ENCODE measurements around the gene LRCH1.

The LRCH1 gene

DNA sequence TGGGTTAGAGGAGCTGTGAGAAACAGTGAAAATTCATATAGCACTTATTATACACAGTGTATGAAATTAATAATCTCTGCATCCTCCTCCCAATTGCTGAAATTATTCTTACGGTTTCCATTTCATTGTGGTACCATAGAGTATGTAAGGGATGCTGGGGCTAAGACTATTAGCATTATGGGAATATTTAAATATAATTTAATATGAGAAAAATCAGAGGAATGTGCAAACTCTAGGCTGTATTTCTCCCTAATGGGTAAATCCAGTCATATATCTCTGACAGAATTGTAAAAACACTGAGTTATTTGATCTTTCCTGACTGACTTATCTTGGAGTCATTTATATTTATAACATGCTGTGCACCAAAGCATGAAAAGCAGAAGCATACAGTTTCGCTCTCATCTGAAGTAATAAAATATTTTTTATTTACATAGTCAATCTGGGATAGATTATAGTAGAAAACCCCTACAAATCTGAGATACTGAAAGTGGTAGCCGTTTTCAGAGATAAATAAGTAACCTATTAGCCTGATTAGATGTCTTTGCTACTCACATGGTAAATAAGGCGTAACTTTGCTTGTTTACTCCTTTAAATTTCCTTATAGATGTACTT is 34.9 kb downstream of the LRCH1 start:
- no peak for ATAC-seq

DNA sequence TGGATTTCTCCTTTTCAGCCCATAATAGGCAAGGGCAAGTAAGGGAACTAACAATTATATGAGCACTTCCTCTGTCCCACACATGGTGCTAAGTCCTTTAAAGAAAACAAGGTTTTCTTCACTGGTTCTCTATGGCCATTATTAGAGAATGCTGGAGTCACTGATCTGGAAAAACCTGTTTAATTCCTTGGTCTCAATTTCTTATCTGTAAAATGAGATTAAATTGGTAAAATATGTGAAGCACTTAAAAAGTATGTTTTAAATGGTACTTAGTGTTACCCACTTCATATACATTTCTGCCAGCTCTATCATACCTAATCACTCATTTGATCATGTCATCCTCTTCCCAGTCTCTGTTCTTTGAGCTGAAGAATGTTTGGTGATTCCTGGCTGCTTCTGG is 39.4 kb downstream of the LRCH1 start:
- Mint-ChIP-seq H3K4me1 (peaks cover 21% of the 10 kb centered on the region), H3K36me3 (no peaks in the 10 kb centered on the region), H3K27ac (no peak overlapping the region), H3K9me3 (no peaks in the 10 kb centered on the region), H3K4me3 (no peak overlapping the region)
- ATAC-seq (no peak), DNase-seq (ENCODE audit: low spot score in 2 of 2) (no peak)

More for the DNA sequence above, 34.9 kb downstream of the LRCH1 start:
- no peaks in the 10 kb centered on the region for H3K36me3 Mint-ChIP-seq
- DNase-seq (ENCODE audit: low spot score in 2 of 2) = no peak
- H3K4me3 Mint-ChIP-seq = no peak overlapping the region
- H3K4me1 Mint-ChIP-seq = peaks cover 25% of the 10 kb centered on the region
- H3K9me3 Mint-ChIP-seq = no peaks in the 10 kb centered on the region
- no peak overlapping the region for H3K27ac Mint-ChIP-seq

DNA sequence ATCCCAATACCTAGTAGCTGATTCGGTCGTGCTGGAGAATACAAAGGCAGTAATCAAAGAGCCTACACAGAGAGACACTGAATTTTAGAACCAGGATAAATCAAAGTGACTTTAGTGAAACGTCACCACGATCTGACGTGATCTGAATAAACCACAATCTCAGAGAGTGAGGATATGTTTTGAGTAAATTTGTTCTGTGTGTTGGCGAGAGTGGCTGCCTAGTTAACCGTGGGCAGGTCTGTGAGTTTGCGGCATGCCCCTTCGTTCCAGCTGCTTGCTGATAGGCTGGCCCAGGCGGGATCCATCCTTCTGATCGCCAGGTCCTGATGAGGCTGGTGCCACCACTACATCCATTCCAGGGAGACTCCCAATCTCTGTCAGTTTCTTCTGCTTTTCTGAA is 40.4 kb downstream of the LRCH1 start:
- Mint-ChIP-seq H3K4me1 (peaks cover 27% of the 10 kb centered on the region), H3K9me3 (no peaks in the 10 kb centered on the region), H3K27ac (peak overlapping the region; percentile 18), H3K4me3 (peak overlapping the region; percentile 32), H3K36me3 (no peaks in the 10 kb centered on the region)
- DNase-seq (ENCODE audit: low spot score in 2 of 2) = peak; percentile 21 to 68
- peak; percentile 99 for ATAC-seq

DNA sequence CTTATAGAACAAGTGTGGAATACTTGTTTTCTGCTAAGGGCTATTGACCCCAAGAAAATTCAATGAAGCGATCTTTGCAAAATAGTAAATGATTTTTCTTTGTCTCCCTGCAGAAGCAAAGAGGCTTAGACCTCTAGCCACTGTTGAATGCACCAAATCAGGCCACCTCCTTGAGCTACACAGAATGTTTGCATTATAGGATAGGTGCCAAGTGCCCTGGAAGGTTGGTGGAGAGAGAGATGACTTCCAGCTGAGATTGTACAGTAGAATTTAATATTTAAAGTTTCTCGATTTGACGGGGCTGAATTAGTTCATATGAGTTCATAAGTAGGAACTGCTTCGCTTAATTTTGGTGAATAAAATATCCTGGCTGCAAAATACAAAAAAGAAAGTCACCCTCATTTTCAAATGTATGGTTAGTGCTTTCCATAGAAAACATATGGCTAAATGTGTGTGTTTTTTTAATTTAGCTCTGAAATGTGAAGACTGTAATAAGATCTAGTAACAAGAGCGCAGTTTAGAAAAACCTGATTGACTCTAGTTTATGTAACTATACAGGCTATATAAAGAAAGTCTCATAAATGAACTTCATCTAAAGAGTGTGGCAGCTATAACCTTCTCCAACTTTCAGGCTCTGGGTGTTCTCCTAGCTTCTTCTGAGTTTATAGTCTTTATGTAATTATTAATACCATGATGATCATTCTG is 41.6 kb downstream of the LRCH1 start:
- Mint-ChIP-seq H3K4me1 (peaks cover 36% of the 10 kb centered on the region), H3K9me3 (no peaks in the 10 kb centered on the region), H3K27ac (no peak overlapping the region), H3K36me3 (no peaks in the 10 kb centered on the region), H3K4me3 (no peak overlapping the region)
- DNase-seq (ENCODE audit: low spot score in 2 of 2) (no peak), ATAC-seq (no peak)

DNA sequence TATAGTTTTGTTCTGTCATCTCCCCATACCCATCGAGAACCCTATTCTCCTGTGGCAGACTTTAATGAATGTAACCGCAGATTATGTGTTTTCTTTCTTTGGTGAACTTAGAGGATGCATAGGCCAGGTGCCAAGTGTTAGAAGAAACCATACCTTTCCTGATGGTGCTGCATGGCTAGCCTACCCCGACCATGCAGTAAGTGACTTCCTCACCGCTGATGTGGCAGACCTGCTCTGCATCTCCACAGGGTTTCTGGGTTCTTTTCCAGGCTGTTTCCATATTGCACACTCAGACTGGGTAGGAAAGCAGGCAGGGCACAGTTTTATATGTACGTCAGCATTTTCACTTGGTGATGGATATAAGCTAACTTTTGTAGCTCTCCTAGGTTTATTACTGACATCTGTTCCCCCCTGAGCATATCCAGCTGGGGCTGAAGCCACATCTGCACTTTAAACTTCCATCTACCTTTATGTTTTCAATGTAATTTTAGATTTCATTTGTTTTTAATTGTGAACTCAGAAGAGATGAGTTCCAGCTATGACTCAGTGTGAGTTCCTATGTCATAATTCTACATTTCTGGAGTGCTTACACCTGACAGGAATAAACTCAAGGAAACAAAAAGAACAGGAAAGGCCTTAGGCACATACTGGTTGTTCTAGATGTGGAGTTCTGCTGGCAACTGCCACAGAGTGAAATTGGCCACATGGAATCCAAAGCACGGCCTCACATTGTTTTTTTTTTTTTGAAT is 42.3 kb downstream of the LRCH1 start:
- no peak overlapping the region for H3K4me3 Mint-ChIP-seq
- no peak for DNase-seq (ENCODE audit: low spot score in 2 of 2)
- H3K4me1 Mint-ChIP-seq = peaks cover 40% of the 10 kb centered on the region
- H3K36me3 Mint-ChIP-seq = no peaks in the 10 kb centered on the region
- ATAC-seq = no peak
- H3K9me3 Mint-ChIP-seq = no peaks in the 10 kb centered on the region
- H3K27ac Mint-ChIP-seq = no peak overlapping the region

DNA sequence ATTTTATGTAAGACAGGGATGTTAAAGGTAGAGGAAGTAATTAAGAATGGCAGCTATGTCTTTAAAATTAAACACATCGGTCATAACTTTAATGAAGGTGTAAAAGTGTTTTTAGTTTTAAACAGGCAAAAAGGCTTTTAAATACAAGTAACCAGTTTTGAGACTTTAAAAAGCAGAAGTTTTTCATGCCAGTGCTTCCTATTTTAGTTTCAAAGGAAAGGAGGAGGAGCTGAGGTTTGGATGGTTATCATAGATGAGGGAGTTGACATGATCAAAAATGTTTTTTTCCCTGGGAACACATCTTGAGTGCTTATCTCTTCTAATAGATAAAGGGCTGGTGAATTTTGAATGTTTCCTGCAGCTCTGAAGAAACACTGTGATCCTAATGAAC is 42.9 kb downstream of the LRCH1 start:
- Mint-ChIP-seq H3K36me3 (no peaks in the 10 kb centered on the region), H3K27ac (no peak overlapping the region), H3K4me3 (no peak overlapping the region), H3K9me3 (no peaks in the 10 kb centered on the region), H3K4me1 (peaks cover 46% of the 10 kb centered on the region)
- ATAC-seq (no peak), DNase-seq (ENCODE audit: low spot score in 2 of 2) (no peak)

DNA sequence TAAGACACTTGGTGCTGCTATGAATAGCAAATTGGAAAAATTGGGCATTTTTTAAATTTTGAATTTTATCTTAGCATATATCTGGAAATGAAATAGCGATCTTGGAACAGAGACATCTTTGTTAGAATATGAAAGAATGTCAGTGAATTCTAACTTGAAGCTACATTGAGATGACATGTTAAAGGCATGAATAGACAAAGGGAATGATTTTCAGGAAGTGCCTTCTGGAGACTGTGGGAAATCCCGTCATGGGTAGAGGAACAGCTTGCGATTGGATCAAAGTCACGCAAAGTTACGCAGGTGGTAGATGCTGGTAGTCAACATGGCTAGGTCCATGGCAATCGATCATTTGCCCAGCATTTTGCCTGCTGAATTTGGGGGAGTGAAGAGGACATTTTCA is 43.5 kb downstream of the LRCH1 start:
- no peak for DNase-seq (ENCODE audit: low spot score in 2 of 2)
- Mint-ChIP-seq H3K4me3 (no peak overlapping the region), H3K36me3 (no peaks in the 10 kb centered on the region), H3K27ac (no peak overlapping the region), H3K9me3 (no peaks in the 10 kb centered on the region), H3K4me1 (peaks cover 52% of the 10 kb centered on the region)
- ATAC-seq = no peak

DNA sequence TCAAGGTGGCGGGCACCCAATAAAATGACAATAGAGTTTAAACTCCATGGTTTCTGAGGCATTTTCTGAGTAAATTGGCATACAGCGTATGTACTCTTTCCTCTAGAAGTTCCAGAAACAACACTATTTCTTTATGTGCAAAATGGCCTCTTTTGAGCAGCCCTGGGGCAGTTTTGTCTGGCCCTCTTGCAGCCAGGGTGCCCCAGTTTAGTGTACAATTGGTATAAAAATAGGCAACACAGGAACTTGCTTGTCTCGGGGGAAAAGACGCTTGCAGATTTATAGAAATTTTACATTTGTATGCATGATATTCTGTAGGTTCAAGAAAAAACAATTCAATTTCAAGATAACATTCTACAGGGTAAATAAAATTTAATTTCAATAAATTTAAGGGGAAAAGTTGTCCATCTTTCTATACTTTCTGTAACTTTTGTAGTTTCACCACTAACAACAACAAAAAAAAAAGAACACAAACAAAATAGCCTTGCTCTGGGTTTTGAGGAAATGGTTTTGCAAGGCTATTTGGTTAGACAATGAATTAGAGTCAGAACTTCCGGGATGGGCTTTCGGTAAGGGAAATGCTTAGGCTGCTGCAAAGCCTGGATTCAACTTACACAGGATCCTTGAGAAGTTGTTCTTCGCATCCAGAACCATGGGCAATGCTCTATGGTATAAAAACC is 45.3 kb downstream of the LRCH1 start:
- no peak for ATAC-seq
- H3K27ac Mint-ChIP-seq = no peak overlapping the region

DNA sequence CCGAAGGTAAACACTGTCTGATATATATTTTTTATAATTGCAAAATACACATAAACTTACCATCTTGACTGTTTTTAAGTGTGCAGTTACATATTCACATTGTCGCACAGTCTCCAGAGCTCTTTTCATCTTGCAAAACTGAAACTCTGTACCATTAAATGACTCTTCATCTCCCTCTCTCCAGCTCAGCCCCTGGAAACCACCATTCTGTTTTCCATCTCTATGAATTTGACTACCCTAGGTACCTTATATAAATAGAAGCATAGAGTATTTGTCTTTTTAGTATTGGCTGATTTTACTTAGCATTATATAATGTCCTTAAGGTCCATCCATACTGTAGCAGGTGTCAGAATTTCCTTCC is 45.8 kb downstream of the LRCH1 start:
- H3K27ac Mint-ChIP-seq = no peak overlapping the region
- no peak for DNase-seq (ENCODE audit: low spot score in 2 of 2)
- H3K36me3 Mint-ChIP-seq = no peaks in the 10 kb centered on the region
- peak; percentile 76 for ATAC-seq
- H3K4me3 Mint-ChIP-seq = no peak overlapping the region
- no peaks in the 10 kb centered on the region for H3K9me3 Mint-ChIP-seq
- peaks cover 40% of the 10 kb centered on the region for H3K4me1 Mint-ChIP-seq

More for the DNA sequence above, 45.3 kb downstream of the LRCH1 start:
- Mint-ChIP-seq H3K4me1 (peaks cover 46% of the 10 kb centered on the region), H3K36me3 (no peaks in the 10 kb centered on the region), H3K4me3 (no peak overlapping the region), H3K9me3 (no peaks in the 10 kb centered on the region)
- no peak for DNase-seq (ENCODE audit: low spot score in 2 of 2)

DNA sequence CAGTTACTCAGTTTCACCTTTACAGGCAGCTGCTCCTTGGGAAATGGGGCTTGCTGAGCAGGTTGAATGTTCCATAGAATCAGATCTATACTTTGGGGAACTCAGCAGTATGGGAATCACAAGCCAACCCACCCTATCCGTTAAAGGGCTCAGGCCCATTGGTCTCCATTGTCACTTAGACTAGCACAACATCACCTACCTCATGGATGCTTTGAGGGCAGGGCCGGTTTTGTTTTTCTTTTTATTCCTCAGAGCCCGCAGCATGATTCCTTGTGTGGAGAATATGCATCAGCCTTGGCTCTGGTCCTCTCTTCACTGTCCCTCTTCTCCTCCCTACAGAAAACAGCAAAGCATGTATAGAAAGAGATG is 48.0 kb downstream of the LRCH1 start:
- H3K9me3 Mint-ChIP-seq = no peaks in the 10 kb centered on the region
- ATAC-seq (no peak), DNase-seq (ENCODE audit: low spot score in 2 of 2) (no peak)
- no peak overlapping the region for H3K4me3 Mint-ChIP-seq
- no peaks in the 10 kb centered on the region for H3K36me3 Mint-ChIP-seq
- H3K27ac Mint-ChIP-seq = no peak overlapping the region
- H3K4me1 Mint-ChIP-seq = peaks cover 42% of the 10 kb centered on the region

DNA sequence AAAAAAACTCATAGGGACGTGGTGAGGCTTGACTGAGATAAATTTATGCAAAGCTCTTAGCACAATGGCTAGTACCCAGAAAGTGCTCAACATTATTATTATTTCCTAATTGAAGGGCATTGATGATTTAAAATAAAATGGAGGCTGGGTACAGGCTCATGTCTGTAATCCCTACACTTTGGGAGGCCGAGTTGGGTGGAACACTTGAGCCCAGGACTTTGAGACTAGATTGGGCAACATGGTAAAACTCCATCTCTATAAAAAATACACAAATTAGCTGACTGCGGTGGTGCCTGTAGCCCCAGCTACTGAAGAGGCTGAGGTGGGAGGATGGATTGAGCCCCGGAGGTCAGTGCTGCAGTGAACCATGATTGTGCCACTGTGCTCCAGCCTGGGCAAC is 49.6 kb downstream of the LRCH1 start:
- H3K4me1 Mint-ChIP-seq = peaks cover 58% of the 10 kb centered on the region
- no peaks in the 10 kb centered on the region for H3K36me3 Mint-ChIP-seq
- no peak overlapping the region for H3K27ac Mint-ChIP-seq
- no peaks in the 10 kb centered on the region for H3K9me3 Mint-ChIP-seq
- DNase-seq (ENCODE audit: low spot score in 2 of 2) (no peak), ATAC-seq (no peak)
- H3K4me3 Mint-ChIP-seq = no peak overlapping the region

DNA sequence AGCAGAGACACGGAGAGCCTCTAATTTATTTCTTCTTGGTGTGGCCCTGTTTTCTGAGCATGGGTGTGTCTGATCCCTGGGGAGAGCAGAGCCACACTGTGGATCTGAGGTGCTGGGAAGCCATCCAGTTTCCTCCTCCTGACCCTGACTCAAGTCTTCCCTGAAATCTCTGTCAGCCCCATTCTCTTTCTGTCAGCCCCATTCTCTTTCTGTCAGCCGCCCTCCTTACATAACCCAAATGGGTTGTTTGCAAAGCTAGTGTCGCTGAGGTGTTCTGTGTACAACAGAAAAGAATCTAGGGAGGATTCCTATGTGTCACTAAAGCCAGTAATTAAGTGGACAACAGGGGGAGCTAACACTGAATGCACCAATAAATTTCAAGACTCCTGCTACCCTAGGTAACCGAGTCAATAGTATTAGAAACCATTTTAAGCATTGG is 50.2 kb downstream of the LRCH1 start:
- no peak overlapping the region for H3K27ac Mint-ChIP-seq
- no peak for ATAC-seq
- no peaks in the 10 kb centered on the region for H3K9me3 Mint-ChIP-seq

DNA sequence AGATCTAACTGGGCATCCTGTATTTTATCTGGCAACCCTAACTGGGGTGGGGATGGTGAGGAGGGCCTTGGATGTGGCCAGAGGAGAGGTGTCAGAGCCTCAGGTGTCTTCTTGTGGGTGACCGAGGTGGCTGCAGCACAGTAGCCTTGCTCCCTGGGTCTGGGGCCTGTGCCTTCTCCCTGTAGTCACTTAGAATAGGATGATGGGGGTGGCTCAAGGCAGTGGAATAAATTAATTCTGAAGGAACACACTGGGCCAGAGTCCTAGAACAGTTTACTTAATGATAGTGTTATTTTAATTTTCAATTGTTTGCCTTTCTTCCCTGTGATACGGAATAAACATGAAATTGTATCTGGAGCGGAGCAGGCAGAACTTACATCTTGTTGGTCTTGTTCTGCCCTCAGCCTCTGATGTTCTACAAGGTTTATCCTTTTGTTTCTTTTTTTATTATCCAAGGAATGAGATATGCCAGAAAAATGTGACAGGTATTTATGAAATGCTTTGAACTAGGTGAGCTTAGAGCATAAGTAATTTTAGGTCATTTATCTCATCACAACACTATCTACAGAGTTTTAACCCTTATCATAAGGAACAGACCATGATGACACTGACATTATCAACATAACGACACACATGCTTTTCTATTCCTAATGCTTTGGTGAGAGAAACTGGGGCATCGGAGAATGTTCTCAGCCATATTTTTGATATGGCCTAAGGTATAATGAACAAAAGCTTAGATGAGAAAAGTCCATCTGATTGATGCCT is 51.4 kb downstream of the LRCH1 start:
- no peak for DNase-seq (ENCODE audit: low spot score in 2 of 2)

More for the DNA sequence above, 50.2 kb downstream of the LRCH1 start:
- no peaks in the 10 kb centered on the region for H3K36me3 Mint-ChIP-seq
- no peak for DNase-seq (ENCODE audit: low spot score in 2 of 2)
- H3K4me1 Mint-ChIP-seq = peaks cover 59% of the 10 kb centered on the region
- H3K4me3 Mint-ChIP-seq = no peak overlapping the region

DNA sequence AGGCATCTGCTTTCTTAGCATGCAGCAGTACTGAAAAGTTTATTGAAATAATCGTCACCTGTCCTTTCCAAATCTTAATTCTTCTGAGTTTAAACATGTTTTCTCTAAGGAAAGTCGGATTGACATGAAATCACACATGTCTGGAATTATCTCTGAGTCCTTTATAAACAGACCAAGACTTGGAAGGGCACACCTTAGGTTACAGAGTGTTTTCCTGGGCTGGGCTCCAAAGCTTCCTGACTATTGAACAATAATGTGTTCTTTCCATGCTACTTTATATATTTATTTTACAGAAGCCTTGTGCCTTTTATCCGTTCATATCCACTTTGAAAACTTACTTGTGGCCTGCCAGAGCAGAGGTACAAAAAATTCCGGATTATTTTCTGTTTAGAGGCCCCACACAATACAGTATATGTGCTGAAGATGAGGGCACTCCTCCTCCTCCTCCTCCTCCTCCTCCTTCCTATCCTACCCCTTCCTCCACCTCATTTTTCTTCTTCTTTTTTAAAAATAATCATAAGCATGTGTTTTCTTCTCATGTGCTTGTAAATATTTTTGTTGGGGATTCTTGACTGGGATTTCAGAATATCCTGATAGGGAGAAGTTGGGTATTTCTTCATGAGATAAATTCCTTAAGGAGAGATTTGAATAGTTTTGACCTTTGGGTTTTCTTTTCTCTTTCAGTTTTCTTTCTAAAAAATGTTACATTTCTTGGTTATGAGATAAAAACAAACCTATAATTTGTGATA is 52.3 kb downstream of the LRCH1 start:
- Mint-ChIP-seq H3K4me3 (peak overlapping the region; percentile 27), H3K9me3 (no peaks in the 10 kb centered on the region), H3K36me3 (no peaks in the 10 kb centered on the region), H3K27ac (peak overlapping the region; percentile 80), H3K4me1 (peaks cover 52% of the 10 kb centered on the region)
- ATAC-seq (no peak), DNase-seq (ENCODE audit: low spot score in 2 of 2) (no peak)

More for the DNA sequence above, 51.4 kb downstream of the LRCH1 start:
- no peak for ATAC-seq
- Mint-ChIP-seq H3K27ac (no peak overlapping the region), H3K4me1 (peaks cover 51% of the 10 kb centered on the region), H3K9me3 (no peaks in the 10 kb centered on the region), H3K4me3 (no peak overlapping the region), H3K36me3 (no peaks in the 10 kb centered on the region)
